Heart left ventricle (tissue), 16 donors: ENCODE data around the gene PLIN4. TPM values are rescaled to one million over a fixed set of nuclear protein-coding genes. Genes with fewer than 3 reads are reported as not detected.

Experiments
- ATAC-seq, 4 donors: fragments of 200-7000 bp; cut with Tn5 transposase; one replicate each; pipeline ENCODE4 v1.9.1; 2020 to 2022; ENCODE audit warnings: moderate library complexity in 4 of 4, mild to moderate bottlenecking in 3 of 4, moderate number of reproducible peaks in 1 of 4
- DNase-seq, 5 donors: peaks; one replicate each; pipeline ENCODE4 v3.0.0-alpha.2; 2020
- H3K27ac ChIP-seq, 12 donors: fragments of 200-600 bp; sonication (generic) in 4 of 12; one replicate each; pipeline versions ENCODE4 v1.5.0 to v1.8.0; 2016 to 2022; ENCODE audit warnings: mild to moderate bottlenecking in 2 of 12
- H3K27me3 ChIP-seq, 9 donors: fragments of 200-600 bp; sonication (generic) in 2 of 9; one replicate each; pipeline versions ENCODE4 v1.5.1 to v1.8.0; 2016 to 2022; ENCODE audit warnings: mild to moderate bottlenecking in 3 of 9
- H3K36me3 ChIP-seq, 9 donors: fragments of 200-600 bp; sonication (generic) in 2 of 9; one replicate each; pipeline versions ENCODE4 v1.5.0 to v1.8.0; 2018 to 2022; ENCODE audit warnings: mild to moderate bottlenecking in 2 of 9
- H3K4me1 ChIP-seq, 12 donors: fragments of 200-600 bp; sonication (generic) in 4 of 12; one replicate each; pipeline versions ENCODE4 v1.5.0 to v1.8.0; 2016 to 2022; ENCODE audit warnings: mild to moderate bottlenecking in 3 of 12
- H3K4me3 ChIP-seq, 12 donors: fragments of 200-600 bp; sonication (generic) in 4 of 12; one replicate each; pipeline versions ENCODE4 v1.5.0 to v1.8.0; 2017 to 2022; ENCODE audit warnings: mild to moderate bottlenecking in 9 of 12, moderate library complexity in 4 of 12
- H3K9me3 ChIP-seq, 12 donors: fragments of 200-600 bp; sonication (generic) in 4 of 12; one replicate each; pipeline versions ENCODE4 v1.5.0 to v1.8.0; 2016 to 2022; ENCODE audit warnings: mild to moderate bottlenecking in 1 of 12
- CTCF ChIP-seq, 12 donors: fragments of 200-600 bp; sonication (generic) in 4 of 12; IDR thresholded peaks; one replicate each; pipeline versions ENCODE4 v1.5.0 to v1.8.0; 2018 to 2022; ENCODE audit warnings: antibody characterized with exemption in 12 of 12, mild to moderate bottlenecking in 5 of 12
- POLR2A ChIP-seq, 2 donors: fragments of 450-650 bp; IDR thresholded peaks; one replicate each; pipeline ENCODE4 v1.6.1; 2017; ENCODE audit warnings: antibody characterized with exemption in 2 of 2, mild to moderate bottlenecking in 2 of 2, moderate library complexity in 2 of 2
- WGBS, 4 donors: extraction: QIAGEN DNeasy Blood & Tissue Kit in 2 of 4; methylation state at CpG; one replicate each; pipeline versions ENCODE4 v1.1.5 to v1.1.7; 2013 to 2018; 5-methylcytosine and 5-hydroxymethylcytosine counted together
- intact Hi-C, 10 donors: fragments of 100-400 bp; cut with DNase I; formaldehyde crosslinking; loops; one replicate each; pipeline versions ENCODE4 v1.11.1 to v1.14.2; 2022
- polyA plus RNA-seq, 2 donors: library from polyadenylated mRNA; stranded (reverse); fragments of 200-250 nt; gene quantifications; one replicate each; pipeline ENCODE4 v1.2.3, GENCODE V29; 2013
- total RNA-seq, 9 donors: library from RNA; depleted of rRNA in 2 of 9; stranded (reverse); fragments of >200 nt in 2 of 9; fragmentation: NEBNext Ultra II Directional in 3 of 9; extraction: Animal tissue kit (Norgen Biotek cat#: 25700) in 3 of 9; gene quantifications; one replicate each; pipeline versions ENCODE4 v1.1.0 to v1.2.4, GENCODE V29; 2016 to 2023
- donor health status: ischemic (EF 13 %, LVEDD 7.1; RV severe dilation, severe dysfunction).
- donor health status: healthy with polysubstance abuse.
- donor health status: DM: no; HTN: yes; CAD: no.
- donor health status: DM: no; HTN: no; CAD: no.
- donor health status: ischemic (EF 25% LVEDD 6.9; RV normal size, moderate dysfunction).
- donor health status: ischemic (EF 25% LVEDD 5.7; RV mildly dilated, moderate dysfunction).
- donor health status: healthy.
- donor health status: DM: yes; HTN: yes; CAD: no.
- donor health status: ischemic (EF 35%, LVEDD 5.7; RV mildly dilated, moderate dysfunction).
- donor health status: nonischemic (EF 11% LVEDD 7.7; RV severe dilation, severe dysfunction).
- donor health status: DM: yes; HTN: yes; CAD: no.
- donor health status: PGD.
- donor health status: ischemic (EF 29% LVEDD 5.4; RV normal size, mild dysfunction).
- donor health status: nonischemic (EF 23%, LVEDD 6.1; RV moderate dilation, normal function).

The PLIN4 gene
- total and polyA plus RNA-seq, 11 donors: 55.5 to 292 (median 174) TPM

DNA sequence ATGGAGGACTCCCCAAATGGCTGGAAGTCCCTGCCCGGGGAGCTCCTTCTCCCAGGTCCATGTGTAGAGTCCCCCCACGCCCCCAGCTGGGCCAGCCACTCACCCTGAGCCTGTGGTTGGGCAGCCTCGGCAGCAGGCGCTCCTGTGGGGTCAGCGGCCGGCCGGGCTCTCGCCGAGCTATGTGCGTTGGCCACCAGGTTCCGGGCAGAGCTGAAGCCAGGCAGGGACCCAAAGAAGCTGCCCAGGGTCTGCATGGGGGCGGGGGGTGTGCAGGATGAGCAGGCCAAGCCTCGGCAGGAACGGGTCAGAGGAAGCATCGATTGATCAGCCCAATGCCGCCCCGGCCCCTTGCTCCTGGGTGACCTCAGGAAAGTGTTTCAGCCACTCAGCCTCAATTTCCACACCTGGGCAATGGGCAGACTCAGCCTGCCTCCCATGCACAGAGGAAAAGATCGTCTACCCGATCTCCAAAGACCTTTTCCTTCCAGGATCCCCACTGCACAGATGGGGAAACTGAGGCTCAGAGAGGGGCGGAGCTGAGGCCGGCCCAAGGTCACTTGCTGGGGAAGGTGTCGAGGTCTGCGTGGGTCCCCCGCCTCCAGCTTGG is 732 bp downstream of the PLIN4 start:
- Histone ChIP-seq H3K36me3 (peaks cover 0 to 22% (median 5%) of the 10 kb centered on the region in 9 donors), H3K27me3 (no peaks in the 10 kb centered on the region), H3K27ac (peak overlapping the region; percentile 76 to 99 (median 91)), H3K4me3 (peak overlapping the region; percentile 35 to 75 (median 56)), H3K9me3 (no peaks in the 10 kb centered on the region), H3K4me1 (peaks cover 0 to 40% (median 15%) of the 10 kb centered on the region in 12 donors)
- intact Hi-C loops: no loop called here
- WGBS, 4 donors: 49 to 77% (median 63%) methylated on average over 16 to 24 of the region's 24 CpGs
- ATAC-seq: peak in 3 of 4 donors; percentile 0 to 5 (median 1)
- peak in 2 of 5 donors; percentile 24 to 66 for DNase-seq
- TF ChIP-seq CTCF (IDR thresholded peaks at IDR 0.05) (no peak), POLR2A (IDR thresholded peaks at IDR 0.05) (no peak)

GRCh38 chr19:4516939-4517300 is 1.4 kb downstream of the PLIN4 start:
- peak; percentile 40 to 69 (median 46) for ATAC-seq
- intact Hi-C loops: no loop called here

GRCh38 chr19:4516199-4516938 is 1.9 kb downstream of the PLIN4 start:
- peak in 2 of 5 donors; percentile 32 to 58 for DNase-seq
- no peak for TF ChIP-seq CTCF (IDR thresholded peaks at IDR 0.05)
- TF ChIP-seq POLR2A (IDR thresholded peaks at IDR 0.05): no peak
- H3K4me3 ChIP-seq: peak overlapping the region in 11 of 12 donors; percentile 35 to 75 (median 56)
- peak; percentile 14 to 30 (median 19) for ATAC-seq
- 62 to 74% (median 66%) methylated on average over 7 to 14 of the region's 14 CpGs for WGBS, 4 donors
- intact Hi-C loops: no loop called here
- no peaks in the 10 kb centered on the region for H3K9me3 ChIP-seq
- no peaks in the 10 kb centered on the region for H3K27me3 ChIP-seq
- peak overlapping the region in 11 of 12 donors; percentile 76 to 99 (median 92) for H3K27ac ChIP-seq
- H3K36me3 ChIP-seq: peaks cover 0 to 27% (median 5%) of the 10 kb centered on the region in 9 donors
- H3K4me1 ChIP-seq: peaks cover 0 to 47% (median 15%) of the 10 kb centered on the region in 12 donors

More at GRCh38 chr19:4516939-4517300, 1.4 kb downstream of the PLIN4 start:
- Histone ChIP-seq H3K27ac (peak overlapping the region; percentile 76 to 99 (median 91)), H3K4me1 (peaks cover 0 to 45% (median 15%) of the 10 kb centered on the region in 12 donors), H3K9me3 (no peaks in the 10 kb centered on the region), H3K27me3 (no peaks in the 10 kb centered on the region), H3K36me3 (peaks cover 0 to 27% (median 5%) of the 10 kb centered on the region in 9 donors), H3K4me3 (peak overlapping the region; percentile 35 to 75 (median 56))
- WGBS, 4 donors: 27 to 48% (median 38%) methylated on average over 3 to 8 of the region's 8 CpGs
- DNase-seq: peak; percentile 52 to 76 (median 58)
- TF ChIP-seq CTCF (IDR thresholded peaks at IDR 0.05): no peak
- TF ChIP-seq POLR2A (IDR thresholded peaks at IDR 0.05): no peak

DNA sequence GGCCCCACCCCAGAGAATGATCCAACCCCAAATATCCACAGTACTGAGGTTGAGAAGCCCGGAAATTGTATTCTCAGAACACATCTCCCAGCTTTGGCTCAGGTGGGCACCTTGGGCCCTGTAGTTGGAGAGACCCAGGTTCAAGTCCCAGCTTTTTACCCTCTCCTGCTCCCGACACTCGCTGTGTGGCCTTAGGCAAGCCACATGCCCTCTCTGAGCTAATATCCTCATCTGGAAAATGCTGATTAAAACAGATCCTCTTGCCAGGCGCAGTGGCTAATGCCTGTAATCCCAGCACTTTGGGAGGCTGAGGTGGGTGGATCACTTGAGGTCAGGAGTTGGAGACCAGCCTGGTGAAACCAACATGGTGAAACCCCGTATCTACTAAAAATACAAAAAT is 2.6 kb downstream of the PLIN4 start:
- DNase-seq (no peak), ATAC-seq (no peak)
- intact Hi-C loops: no loop called here
- peaks cover 0 to 27% (median 5%) of the 10 kb centered on the region in 9 donors for H3K36me3 ChIP-seq
- peaks cover 0 to 47% (median 15%) of the 10 kb centered on the region in 12 donors for H3K4me1 ChIP-seq
- 86 to 92% (median 90%) methylated on average over 5 of the region's 5 CpGs for WGBS, 4 donors
- no peak overlapping the region for H3K4me3 ChIP-seq
- H3K9me3 ChIP-seq: no peaks in the 10 kb centered on the region
- TF ChIP-seq CTCF (IDR thresholded peaks at IDR 0.05) (no peak), POLR2A (IDR thresholded peaks at IDR 0.05) (no peak)
- peak overlapping the region in 6 of 12 donors; percentile 89 to 99 (median 96) for H3K27ac ChIP-seq
- no peaks in the 10 kb centered on the region for H3K27me3 ChIP-seq
